H9 (cell line): ENCODE measurements around the gene SYTL5. TPM values are rescaled to one million over a fixed set of nuclear protein-coding genes. Genes with fewer than 3 reads are reported as not detected.

ENCODE experiments used
- DNase-seq: peaks from one replicate; pipeline ENCODE4 v3.0.0-alpha.2; 2017
- H2AFZ ChIP-seq: one replicate; pipeline ENCODE4 v1.6.1; 2013; ENCODE audit warnings: mild to moderate bottlenecking, low read length, control low read depth, moderate library complexity
- H2AK5ac ChIP-seq: 2 replicates; pipeline ENCODE4 v1.6.1; 2013; ENCODE audit warnings: low read length, control low read depth, mixed read lengths; ENCODE audit not compliant: insufficient read length
- H2BK120ac ChIP-seq: one replicate; pipeline ENCODE4 v1.6.1; 2013; ENCODE audit warnings: low read depth, mild to moderate bottlenecking, low read length, control low read depth, inconsistent platforms; ENCODE audit not compliant: poor library complexity, severe bottlenecking
- H2BK12ac ChIP-seq: 2 replicates; pipeline ENCODE4 v1.6.1; 2013; ENCODE audit warnings: low read length, control low read depth, mixed read lengths, low read depth; ENCODE audit not compliant: insufficient read length
- H2BK15ac ChIP-seq: 2 replicates; pipeline ENCODE4 v1.6.1; 2013; ENCODE audit warnings: low read depth, low read length, control low read depth
- H2BK20ac ChIP-seq: one replicate; pipeline ENCODE4 v1.6.1; 2013; ENCODE audit warnings: low read depth, mild to moderate bottlenecking, low read length, control low read depth, inconsistent platforms; ENCODE audit not compliant: poor library complexity, severe bottlenecking
- H2BK5ac ChIP-seq: 2 replicates; pipeline ENCODE4 v1.6.1; 2013; ENCODE audit warnings: low read length, control low read depth, mixed read lengths; ENCODE audit not compliant: insufficient read length
- H3K14ac ChIP-seq: 2 replicates; pipeline ENCODE4 v1.6.1; 2013; ENCODE audit warnings: low read length, control low read depth; ENCODE audit not compliant: insufficient read depth
- H3K18ac ChIP-seq: 2 replicates; pipeline ENCODE4 v1.6.1; 2013; ENCODE audit warnings: low read depth, mild to moderate bottlenecking, mixed read lengths, low read length, control low read depth; ENCODE audit not compliant: insufficient read length
- H3K23ac ChIP-seq: 2 replicates; pipeline ENCODE4 v1.6.1; 2013; ENCODE audit warnings: low read length, control low read depth, mixed read lengths, low read depth; ENCODE audit not compliant: insufficient read length
- H3K23me2 ChIP-seq: 2 replicates; pipeline ENCODE4 v1.6.1; 2013; ENCODE audit warnings: low read depth, mild to moderate bottlenecking, mixed read lengths, low read length, control low read depth; ENCODE audit not compliant: insufficient read length, poor library complexity, severe bottlenecking
- H3K27ac ChIP-seq: 2 replicates; pipeline ENCODE4 v1.5.1; 2013; ENCODE audit warnings: low read length, control low read depth, mixed read lengths, low read depth; ENCODE audit not compliant: insufficient read length
- H3K27me3 ChIP-seq: 2 replicates; pipeline ENCODE4 v1.6.1; 2013; ENCODE audit warnings: low read length, control low read depth, inconsistent platforms; ENCODE audit not compliant: insufficient read depth
- H3K4ac ChIP-seq: 2 replicates; pipeline ENCODE4 v1.6.1; 2013; ENCODE audit warnings: low read depth, mild to moderate bottlenecking, control low read depth, inconsistent platforms, low read length, moderate library complexity
- H3K4me1 ChIP-seq: 2 replicates; pipeline ENCODE4 v1.6.1; 2013; ENCODE audit warnings: low read length, control low read depth, inconsistent platforms; ENCODE audit not compliant: insufficient read depth
- H3K4me2 ChIP-seq: 2 replicates; pipeline ENCODE4 v1.6.1; 2013; ENCODE audit warnings: low read length, control low read depth, mixed read lengths; ENCODE audit not compliant: insufficient read length, insufficient read depth
- H3K56ac ChIP-seq: 2 replicates; pipeline ENCODE4 v1.6.1; 2013; ENCODE audit warnings: low read depth, mild to moderate bottlenecking, mixed read lengths, low read length, control low read depth; ENCODE audit not compliant: insufficient read length
- H3K79me1 ChIP-seq: 2 replicates; pipeline ENCODE4 v1.6.1; 2013; ENCODE audit warnings: low read depth, mild to moderate bottlenecking, moderate library complexity, low read length, control low read depth, inconsistent platforms; ENCODE audit not compliant: insufficient read depth, poor library complexity, severe bottlenecking
- H3K79me2 ChIP-seq: 2 replicates; pipeline ENCODE4 v1.6.1; 2013; ENCODE audit warnings: low read length, control low read depth, inconsistent platforms; ENCODE audit not compliant: insufficient read depth
- H3K9ac ChIP-seq: 2 replicates; pipeline ENCODE4 v1.6.1; 2013; ENCODE audit warnings: low read length, control low read depth, mixed read lengths; ENCODE audit not compliant: insufficient read length; ENCODE audit errors: extremely low read depth
- H3K9me3 ChIP-seq: one replicate; pipeline ENCODE4 v1.6.1; 2013; ENCODE audit warnings: low read depth, low read length, inconsistent platforms; ENCODE audit not compliant: control insufficient read depth
- H3T11ph ChIP-seq: one replicate; pipeline ENCODE4 v1.6.1; 2013; ENCODE audit warnings: mild to moderate bottlenecking, low read length, control low read depth, inconsistent platforms
- H4K20me1 ChIP-seq: one replicate; pipeline ENCODE4 v1.6.1; 2013; ENCODE audit not compliant: control insufficient read depth, insufficient read length, insufficient read depth
- H4K5ac ChIP-seq: 2 replicates; pipeline ENCODE4 v1.6.1; 2013; ENCODE audit warnings: low read depth, mild to moderate bottlenecking, mixed read lengths, low read length, control low read depth; ENCODE audit not compliant: insufficient read length
- H4K8ac ChIP-seq: replicated peaks from 2 replicates; pipeline ENCODE4 v1.6.1; 2013; ENCODE audit warnings: low read length, control low read depth, mixed read lengths, low read depth; ENCODE audit not compliant: insufficient read length
- H4K91ac ChIP-seq: 2 replicates; pipeline ENCODE4 v1.6.1; 2013; ENCODE audit warnings: low read depth, mild to moderate bottlenecking, moderate library complexity, mixed read lengths, low read length, control low read depth; ENCODE audit not compliant: insufficient read length
- H3K27ac Mint-ChIP-seq, 3 experiments: 2 replicates in 2 of 3; 3 replicates in 1 of 3; pipeline ENCODE4 v1.8.0; 2020 to 2021; ENCODE audit warnings: mixed read lengths in 3 of 3, mild to moderate bottlenecking in 1 of 3, moderate library complexity in 1 of 3
- H3K27me3 Mint-ChIP-seq: 2 replicates; pipeline ENCODE4 v1.8.0; 2021; ENCODE audit warnings: low read depth, mild to moderate bottlenecking, moderate library complexity, mixed read lengths
- H3K36me3 Mint-ChIP-seq, 3 experiments: 2 replicates in 2 of 3; 3 replicates in 1 of 3; pipeline ENCODE4 v1.8.0; 2020 to 2021; ENCODE audit warnings: low read depth in 3 of 3, mixed read lengths in 3 of 3; ENCODE audit not compliant: insufficient read depth in 1 of 3
- H3K4me1 Mint-ChIP-seq, 2 experiments: 2 replicates each; pipeline ENCODE4 v1.8.0; 2020; ENCODE audit warnings: mixed read lengths in 2 of 2
- H3K4me3 Mint-ChIP-seq, 2 experiments: 2 replicates in 1 of 2; 3 replicates in 1 of 2; pipeline ENCODE4 v1.8.0; 2020 to 2021; ENCODE audit warnings: mild to moderate bottlenecking in 2 of 2, mixed read lengths in 2 of 2, moderate library complexity in 1 of 2
- H3K9me3 Mint-ChIP-seq, 2 experiments: 2 replicates in 1 of 2; 3 replicates in 1 of 2; pipeline ENCODE4 v1.8.0; 2020; ENCODE audit warnings: mild to moderate bottlenecking in 2 of 2, mixed read lengths in 2 of 2, moderate library complexity in 1 of 2
- CTCF ChIP-seq: fragments of 200-600 bp; sonication (generic); conservative IDR thresholded peaks from 3 replicates; pipeline ENCODE4 v1.8.0; 2021; ENCODE audit warnings: antibody characterized with exemption, mild to moderate bottlenecking
- WGBS: extraction: QIAGEN DNeasy Blood & Tissue Kit; methylation state at CpG from one replicate; pipeline ENCODE4 v1.1.7; 2013; ENCODE audit warnings: missing lambda C conversion rate, low lambda C conversion rate, mixed read lengths; ENCODE audit not compliant: insufficient read length; ENCODE audit errors: extremely low coverage; 5-methylcytosine and 5-hydroxymethylcytosine counted together
- total RNA-seq: library from RNA; stranded (reverse); gene quantifications from 2 replicates; pipeline ENCODE4 v1.2.1, GENCODE V29; 2021

SYTL5 gene
- total RNA-seq, 1 experiment from 2014 or later = 0.15 TPM

GRCh38 chrX:38154818-38155217 is 148.5 kb downstream of the SYTL5 start:
- H3K27ac Mint-ChIP-seq = no peak overlapping the region
- H3K9me3 Mint-ChIP-seq = peaks cover 53 to 66% of the 10 kb centered on the region in 2 experiments
- no peak overlapping the region for H4K5ac ChIP-seq
- H3K56ac ChIP-seq = no peak overlapping the region
- no peaks in the 10 kb centered on the region for H3K27me3 ChIP-seq
- H4K20me1 ChIP-seq = no peaks in the 10 kb centered on the region
- no peaks in the 10 kb centered on the region for H3K9me3 ChIP-seq
- no peak overlapping the region for H2BK12ac ChIP-seq
- no peak overlapping the region for H4K8ac ChIP-seq
- no peak for DNase-seq
- H3K18ac ChIP-seq = no peak overlapping the region
- no peak overlapping the region for H4K91ac ChIP-seq
- no peak overlapping the region for H3K4ac ChIP-seq
- no peak overlapping the region for H3K23ac ChIP-seq
- no peak overlapping the region for H3K27ac ChIP-seq
- no peak overlapping the region for H2BK15ac ChIP-seq
- no peak overlapping the region for H3K9ac ChIP-seq
- H3K4me1 ChIP-seq = no peaks in the 10 kb centered on the region
- no peak overlapping the region for H2BK20ac ChIP-seq
- no peak overlapping the region for H3T11ph ChIP-seq
- H3K14ac ChIP-seq = no peak overlapping the region
- H2AFZ ChIP-seq = no peak overlapping the region
- H3K79me1 ChIP-seq = no peaks in the 10 kb centered on the region
- no peak overlapping the region for H2BK5ac ChIP-seq
- peaks cover 0 to 2% (median 0%) of the 10 kb centered on the region in 3 experiments; a peak in 2 of 7 replicates for H3K36me3 Mint-ChIP-seq
- TF ChIP-seq CTCF = no peak
- H2AK5ac ChIP-seq = no peak overlapping the region
- no peak overlapping the region for H3K4me3 Mint-ChIP-seq
- no peaks in the 10 kb centered on the region for H3K79me2 ChIP-seq
- H3K23me2 ChIP-seq = no peaks in the 10 kb centered on the region
- no CpG with 5 or more reads among the region's 2 CpGs for WGBS
- H3K27me3 Mint-ChIP-seq = no peaks in the 10 kb centered on the region; the same call in 1 of the 2 replicates
- H3K4me1 Mint-ChIP-seq = peaks cover 0 to 3% of the 10 kb centered on the region in 2 experiments; a peak in 2 of 4 replicates
- no peak overlapping the region for H2BK120ac ChIP-seq
- no peak overlapping the region for H3K4me2 ChIP-seq
